Loucy (cell line): ENCODE measurements around the gene HOXA7.

ENCODE experiments used
- H2AFZ ChIP-seq: fragments of 200-600 bp; sonication (generic); 2 replicates; pipeline ENCODE4 v1.6.0; 2016; ENCODE audit warnings: antibody characterized with exemption, mild to moderate bottlenecking, low read length, moderate library complexity
- H3F3A ChIP-seq: fragments of 200-600 bp; 2 replicates; pipeline ENCODE4 v1.6.0; 2016; ENCODE audit warnings: antibody characterized with exemption, low read depth, mild to moderate bottlenecking
- H3K27me3 ChIP-seq: fragments of 200-600 bp; sonication (generic); 2 replicates; pipeline ENCODE4 v1.6.1; 2014; ENCODE audit warnings: low read length, mild to moderate bottlenecking; ENCODE audit not compliant: insufficient read depth, poor library complexity, severe bottlenecking
- H3K36me3 ChIP-seq: fragments of 200-600 bp; sonication (generic); 2 replicates; pipeline ENCODE4 v1.6.1; 2016; ENCODE audit warnings: low read length; ENCODE audit not compliant: insufficient read depth
- H3K4me1 ChIP-seq: fragments of 200-600 bp; sonication (generic); 2 replicates; pipeline ENCODE4 v1.5.1; 2014; ENCODE audit warnings: low read length, mild to moderate bottlenecking; ENCODE audit not compliant: insufficient read depth, poor library complexity, severe bottlenecking
- H3K4me2 ChIP-seq: fragments of 200-600 bp; sonication (generic); 2 replicates; pipeline ENCODE4 v1.6.0; 2014; ENCODE audit warnings: antibody characterized with exemption, low read length, low read depth, mild to moderate bottlenecking; ENCODE audit not compliant: poor library complexity, severe bottlenecking
- H3K4me3 ChIP-seq: fragments of 200-600 bp; sonication (generic); 2 replicates; pipeline ENCODE4 v1.5.1; 2014; ENCODE audit warnings: low read length, mild to moderate bottlenecking, mixed read lengths; ENCODE audit not compliant: poor library complexity, severe bottlenecking
- H3K79me2 ChIP-seq: fragments of 200-600 bp; sonication (generic); 2 replicates; pipeline ENCODE4 v1.6.1; 2014; ENCODE audit warnings: low read length; ENCODE audit not compliant: insufficient read depth
- H3K9ac ChIP-seq: fragments of 200-600 bp; sonication (generic); 2 replicates; pipeline ENCODE4 v1.6.0; 2014; ENCODE audit warnings: mild to moderate bottlenecking, low read depth, low read length, moderate library complexity; ENCODE audit not compliant: poor library complexity, severe bottlenecking
- H3K9me2 ChIP-seq: fragments of 200-600 bp; sonication (generic); replicated peaks from 2 replicates; pipeline ENCODE4 v1.6.1; 2016; ENCODE audit warnings: low read depth, low read length, mixed read lengths
- H3K9me3 ChIP-seq: fragments of 200-600 bp; sonication (generic); 2 replicates; pipeline ENCODE4 v1.6.1; 2014; ENCODE audit warnings: mild to moderate bottlenecking, antibody characterized with exemption, low read length, low read depth; ENCODE audit not compliant: insufficient read depth
- H4K20me1 ChIP-seq: fragments of 200-600 bp; sonication (generic); 2 replicates; pipeline ENCODE4 v1.6.0; 2014; ENCODE audit warnings: antibody characterized with exemption, low read length, mild to moderate bottlenecking; ENCODE audit not compliant: insufficient read depth, poor library complexity, severe bottlenecking
- EZH2phosphoT487 ChIP-seq: fragments of 200-600 bp; IDR thresholded peaks from 2 replicates; pipeline ENCODE4 v1.6.1; 2018; ENCODE audit warnings: antibody characterized with exemption, mild to moderate bottlenecking, moderate library complexity, borderline replicate concordance
- TF ChIP-seq, protein P1 (sequence below): fragments of 200-600 bp; sonication (generic); conservative IDR thresholded peaks from 2 replicates; pipeline ENCODE4 v1.5.1; 2014; ENCODE audit warnings: mild to moderate bottlenecking, antibody characterized with exemption, low read length

Gene HOXA7

DNA sequence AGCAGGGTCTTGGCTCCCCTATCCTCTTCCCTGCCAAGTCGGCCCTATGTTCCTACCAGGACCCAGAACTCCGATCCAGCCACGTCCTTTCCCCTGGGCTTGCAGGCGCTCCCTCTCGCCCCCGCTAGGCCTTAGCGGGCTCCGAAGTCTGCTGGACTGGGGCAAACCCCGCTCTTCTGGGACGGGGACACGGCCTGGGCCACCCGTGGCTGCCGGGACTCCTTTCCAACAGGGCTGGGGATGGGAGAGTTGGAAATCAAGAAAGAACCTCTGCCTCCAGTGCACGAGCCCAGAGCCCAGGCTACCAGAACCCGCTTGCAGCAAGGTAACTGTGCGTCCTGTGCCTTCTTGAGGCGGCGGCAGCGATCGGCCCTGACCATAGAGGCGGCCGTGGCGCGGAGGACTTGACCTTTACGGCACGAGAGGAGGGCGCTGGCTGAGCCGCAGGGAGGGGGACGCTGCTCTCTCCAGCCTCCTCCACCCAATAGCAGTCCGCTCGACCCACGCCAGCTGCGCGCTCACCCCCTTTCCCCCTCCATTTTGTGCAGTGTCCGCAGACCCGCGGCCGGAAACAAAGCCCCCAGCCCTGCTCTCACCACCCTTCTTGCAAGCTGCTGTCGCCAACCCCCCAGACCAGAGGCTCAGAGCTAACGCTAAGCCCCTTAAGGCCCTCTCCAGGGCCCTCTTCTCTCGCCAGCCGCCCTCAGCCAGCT lies 35.5 kb upstream of the HOXA7 start:
- H2AFZ ChIP-seq, result no peak overlapping the region
- peaks cover 100% of the 10 kb centered on the region for H3K79me2 ChIP-seq
- H3K4me1 ChIP-seq, result peaks cover 53% of the 10 kb centered on the region
- H3K27me3 ChIP-seq, result peaks cover 25% of the 10 kb centered on the region
- H3K36me3 ChIP-seq, result peaks cover 11% of the 10 kb centered on the region
- H3K9me3 ChIP-seq, result no peaks in the 10 kb centered on the region
- H3F3A ChIP-seq, result 0 out of 2 replicates have a peak, but pooled peaks cover 4% of the 10 kb centered on the region
- H3K9me2 ChIP-seq, result no peaks in the 10 kb centered on the region
- peaks cover 50% of the 10 kb centered on the region for H4K20me1 ChIP-seq
- no peak for TF ChIP-seq EZH2phosphoT487
- TF ChIP-seq, protein P1, sequence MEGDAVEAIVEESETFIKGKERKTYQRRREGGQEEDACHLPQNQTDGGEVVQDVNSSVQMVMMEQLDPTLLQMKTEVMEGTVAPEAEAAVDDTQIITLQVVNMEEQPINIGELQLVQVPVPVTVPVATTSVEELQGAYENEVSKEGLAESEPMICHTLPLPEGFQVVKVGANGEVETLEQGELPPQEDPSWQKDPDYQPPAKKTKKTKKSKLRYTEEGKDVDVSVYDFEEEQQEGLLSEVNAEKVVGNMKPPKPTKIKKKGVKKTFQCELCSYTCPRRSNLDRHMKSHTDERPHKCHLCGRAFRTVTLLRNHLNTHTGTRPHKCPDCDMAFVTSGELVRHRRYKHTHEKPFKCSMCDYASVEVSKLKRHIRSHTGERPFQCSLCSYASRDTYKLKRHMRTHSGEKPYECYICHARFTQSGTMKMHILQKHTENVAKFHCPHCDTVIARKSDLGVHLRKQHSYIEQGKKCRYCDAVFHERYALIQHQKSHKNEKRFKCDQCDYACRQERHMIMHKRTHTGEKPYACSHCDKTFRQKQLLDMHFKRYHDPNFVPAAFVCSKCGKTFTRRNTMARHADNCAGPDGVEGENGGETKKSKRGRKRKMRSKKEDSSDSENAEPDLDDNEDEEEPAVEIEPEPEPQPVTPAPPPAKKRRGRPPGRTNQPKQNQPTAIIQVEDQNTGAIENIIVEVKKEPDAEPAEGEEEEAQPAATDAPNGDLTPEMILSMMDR, result no peak
- H3K4me3 ChIP-seq, result peak overlapping the region; percentile 91
- H3K9ac ChIP-seq, result peak overlapping the region; percentile 99
- peak overlapping the region; percentile 98 for H3K4me2 ChIP-seq

DNA sequence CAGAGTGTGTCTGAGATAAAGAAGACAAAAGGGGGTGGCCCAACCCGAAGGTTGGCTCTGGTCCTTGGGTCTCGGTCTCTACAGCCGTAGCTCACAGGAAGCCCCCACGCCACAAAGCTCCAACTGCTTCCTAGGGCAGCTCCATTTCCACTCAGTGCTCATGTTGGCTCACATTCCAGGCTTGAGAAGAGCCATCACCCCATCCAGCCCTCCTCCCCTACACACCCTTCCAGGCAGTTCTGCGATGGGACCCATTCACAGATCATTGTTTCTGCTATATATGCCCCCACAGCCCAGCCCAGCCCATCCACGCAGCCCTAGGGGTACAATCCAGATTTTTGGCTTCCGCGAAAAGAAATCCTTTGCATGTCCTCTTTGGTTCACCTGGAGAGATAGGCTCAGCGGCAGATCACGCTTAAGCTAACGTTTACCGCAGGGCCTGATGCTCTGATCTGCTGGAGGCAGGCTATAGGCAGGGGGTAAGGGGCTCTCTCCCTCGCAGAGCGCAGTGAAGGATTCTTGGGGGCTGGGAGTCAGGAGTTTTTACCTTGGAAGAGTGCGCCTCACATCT lies 34.8 kb upstream of the HOXA7 start:
- no peaks in the 10 kb centered on the region for H3K9me3 ChIP-seq
- no peak for TF ChIP-seq EZH2phosphoT487
- TF ChIP-seq, protein P1, result no peak
- H3K4me3 ChIP-seq, result peak overlapping the region; percentile 91
- peak overlapping the region; percentile 98 for H3K4me2 ChIP-seq
- H3K36me3 ChIP-seq, result peaks cover 11% of the 10 kb centered on the region
- H4K20me1 ChIP-seq, result peaks cover 51% of the 10 kb centered on the region
- peaks cover 100% of the 10 kb centered on the region for H3K79me2 ChIP-seq
- peak overlapping the region; percentile 99 for H3K9ac ChIP-seq
- H3F3A ChIP-seq, result no peaks in the 10 kb centered on the region
- no peak overlapping the region for H2AFZ ChIP-seq
- peaks cover 25% of the 10 kb centered on the region for H3K27me3 ChIP-seq
- H3K9me2 ChIP-seq, result no peaks in the 10 kb centered on the region
- peaks cover 52% of the 10 kb centered on the region for H3K4me1 ChIP-seq

DNA sequence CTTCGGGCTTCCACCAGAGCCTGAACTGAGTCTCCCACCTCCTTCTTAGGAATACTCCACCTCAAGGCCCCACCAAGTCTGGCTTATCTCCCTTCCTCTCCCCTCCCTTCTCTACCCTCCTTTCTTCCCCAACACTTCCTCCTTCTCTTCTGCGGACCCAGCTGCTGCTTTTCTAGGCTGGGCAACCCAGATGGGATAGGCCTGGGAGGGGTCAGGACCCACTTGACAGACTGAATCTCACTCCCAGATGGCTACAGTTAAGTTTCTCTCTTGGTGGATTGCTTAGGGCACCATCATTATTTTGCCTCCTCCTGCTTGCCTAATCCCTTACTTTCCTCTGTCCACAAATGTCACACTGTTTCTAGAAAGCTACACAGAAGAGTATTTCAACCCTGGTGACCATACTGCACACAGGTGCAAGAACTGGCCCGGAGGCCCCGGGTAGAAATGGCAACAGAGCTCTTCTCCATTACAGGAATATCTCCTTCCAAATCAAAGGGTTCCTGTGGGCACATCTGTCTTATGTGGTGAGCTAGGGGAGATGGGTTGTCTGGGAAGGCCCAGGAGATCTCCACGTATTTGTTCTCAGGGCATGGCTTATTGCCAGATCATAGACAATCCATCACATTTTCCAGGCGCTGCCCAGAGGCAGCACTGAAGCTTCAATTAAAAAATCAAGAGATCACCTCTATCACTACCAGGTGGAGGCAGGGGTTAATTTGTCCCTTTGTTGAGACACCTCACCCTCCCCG lies 33.7 kb upstream of the HOXA7 start:
- Histone ChIP-seq H3K4me1 (peaks cover 56% of the 10 kb centered on the region), H3K9me2 (no peaks in the 10 kb centered on the region), H3K79me2 (peaks cover 100% of the 10 kb centered on the region), H2AFZ (no peak overlapping the region), H3K36me3 (peaks cover 11% of the 10 kb centered on the region), H3K4me2 (peak overlapping the region; percentile 98), H3F3A (no peaks in the 10 kb centered on the region), H4K20me1 (peaks cover 41% of the 10 kb centered on the region), H3K9ac (peak overlapping the region; percentile 99), H3K9me3 (no peaks in the 10 kb centered on the region), H3K4me3 (peak overlapping the region; percentile 91), H3K27me3 (peaks cover 32% of the 10 kb centered on the region)
- TF ChIP-seq, protein P1, result no peak
- TF ChIP-seq EZH2phosphoT487, result no peak
